Calu3 (cell line): ENCODE measurements around the gene RGS9. TPM values are rescaled to one million over a fixed set of nuclear protein-coding genes. Genes with fewer than 3 reads are reported as not detected.

Experiments
- BruUV-seq: library from RNA; stranded (reverse); fragments of 400-500 nt; replicated peaks from 2 replicates; lab custom pipeline; 2021; lab: Mats Ljungman, UMichigan
- CTCF ChIA-PET: fragments of 300-600 bp; sonication (Branson Sonifier 250); formaldehyde crosslinking; loops from one replicate; lab custom pipeline; 2022; ENCODE audit warnings: antibody characterized with exemption; lab: Charles Lee
- DNase-seq: peaks from one replicate; pipeline ENCODE4 v3.0.0; 2022
- H3K27ac Mint-ChIP-seq: one replicate; pipeline ENCODE4 v1.8.0; 2022; ENCODE audit warnings: mixed read lengths; ENCODE audit not compliant: unreplicated experiment
- H3K27me3 Mint-ChIP-seq: one replicate; pipeline ENCODE4 v1.8.0; 2022; ENCODE audit warnings: mixed read lengths; ENCODE audit not compliant: unreplicated experiment
- H3K36me3 Mint-ChIP-seq: one replicate; pipeline ENCODE4 v1.8.0; 2022; ENCODE audit warnings: mild to moderate bottlenecking, moderate library complexity, mixed read lengths; ENCODE audit not compliant: insufficient read depth, unreplicated experiment
- H3K4me1 Mint-ChIP-seq: one replicate; pipeline ENCODE4 v1.8.0; 2022; ENCODE audit warnings: mild to moderate bottlenecking, low read depth, mixed read lengths; ENCODE audit not compliant: unreplicated experiment
- H3K4me3 Mint-ChIP-seq: one replicate; pipeline ENCODE4 v1.8.0; 2022; ENCODE audit warnings: mild to moderate bottlenecking, low read depth, moderate library complexity, mixed read lengths; ENCODE audit not compliant: unreplicated experiment
- H3K9me3 Mint-ChIP-seq: one replicate; pipeline ENCODE4 v1.8.0; 2022; ENCODE audit warnings: low read depth, mixed read lengths; ENCODE audit not compliant: unreplicated experiment
- intact Hi-C: fragments of 100-400 bp; cut with micrococcal nuclease; formaldehyde crosslinking; loops from one replicate; pipeline ENCODE4 v1.10.0; 2022; ENCODE audit not compliant: unreplicated experiment
- total RNA-seq: library from RNA; stranded (reverse); gene quantifications from 2 replicates; pipeline ENCODE4 v1.2.3, GENCODE V29; 2022
- TF ChIP-seq, protein P1 (sequence below): fragments of 200-600 bp; IDR thresholded peaks from one replicate; pipeline ENCODE4 v1.8.0; 2022; ENCODE audit warnings: antibody characterized with exemption; ENCODE audit not compliant: unreplicated experiment

The RGS9 gene
- total RNA-seq, 1 experiment from 2014 or later = 0.54 TPM

GRCh38 chr17:65156835-65157565 is 19.8 kb downstream of the RGS9 start:
- intact Hi-C loops = no loop called here
- TF ChIP-seq, protein P1, sequence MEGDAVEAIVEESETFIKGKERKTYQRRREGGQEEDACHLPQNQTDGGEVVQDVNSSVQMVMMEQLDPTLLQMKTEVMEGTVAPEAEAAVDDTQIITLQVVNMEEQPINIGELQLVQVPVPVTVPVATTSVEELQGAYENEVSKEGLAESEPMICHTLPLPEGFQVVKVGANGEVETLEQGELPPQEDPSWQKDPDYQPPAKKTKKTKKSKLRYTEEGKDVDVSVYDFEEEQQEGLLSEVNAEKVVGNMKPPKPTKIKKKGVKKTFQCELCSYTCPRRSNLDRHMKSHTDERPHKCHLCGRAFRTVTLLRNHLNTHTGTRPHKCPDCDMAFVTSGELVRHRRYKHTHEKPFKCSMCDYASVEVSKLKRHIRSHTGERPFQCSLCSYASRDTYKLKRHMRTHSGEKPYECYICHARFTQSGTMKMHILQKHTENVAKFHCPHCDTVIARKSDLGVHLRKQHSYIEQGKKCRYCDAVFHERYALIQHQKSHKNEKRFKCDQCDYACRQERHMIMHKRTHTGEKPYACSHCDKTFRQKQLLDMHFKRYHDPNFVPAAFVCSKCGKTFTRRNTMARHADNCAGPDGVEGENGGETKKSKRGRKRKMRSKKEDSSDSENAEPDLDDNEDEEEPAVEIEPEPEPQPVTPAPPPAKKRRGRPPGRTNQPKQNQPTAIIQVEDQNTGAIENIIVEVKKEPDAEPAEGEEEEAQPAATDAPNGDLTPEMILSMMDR = no peak
- Mint-ChIP-seq H3K4me1 (no peaks in the 10 kb centered on the region), H3K27ac (no peak overlapping the region), H3K9me3 (no peaks in the 10 kb centered on the region), H3K4me3 (no peak overlapping the region), H3K36me3 (no peaks in the 10 kb centered on the region), H3K27me3 (peaks cover 48% of the 10 kb centered on the region)
- DNase-seq = no peak
- BruUV-seq = no TSS peak
- CTCF ChIA-PET = no interaction called here

DNA sequence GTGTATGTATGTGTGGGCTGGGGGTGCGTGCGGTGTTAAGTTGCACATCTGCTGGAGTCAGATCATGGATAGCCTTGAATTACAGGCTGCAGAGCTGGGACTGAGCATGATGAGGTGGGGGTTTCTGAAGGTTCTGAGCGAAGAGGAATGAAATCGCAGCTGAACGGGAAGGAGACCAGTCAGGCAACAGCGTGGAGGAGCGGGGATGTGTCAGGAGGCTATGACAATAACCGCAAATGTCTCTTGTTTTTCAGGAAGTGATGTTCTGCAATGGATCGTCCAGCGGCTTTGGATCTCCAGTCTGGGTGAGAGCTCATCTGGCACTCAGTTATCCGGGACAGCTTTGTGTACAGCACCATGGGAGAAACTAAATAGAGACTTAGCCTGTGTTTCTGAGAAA is 20.9 kb downstream of the RGS9 start:
- Mint-ChIP-seq H3K4me3 (no peak overlapping the region), H3K9me3 (no peaks in the 10 kb centered on the region), H3K27me3 (peaks cover 37% of the 10 kb centered on the region), H3K27ac (no peak overlapping the region), H3K4me1 (no peaks in the 10 kb centered on the region), H3K36me3 (no peaks in the 10 kb centered on the region)
- BruUV-seq = no TSS peak
- intact Hi-C loops = no loop called here
- CTCF ChIA-PET = no interaction called here
- TF ChIP-seq, protein P1 = no peak
- DNase-seq = no peak

DNA sequence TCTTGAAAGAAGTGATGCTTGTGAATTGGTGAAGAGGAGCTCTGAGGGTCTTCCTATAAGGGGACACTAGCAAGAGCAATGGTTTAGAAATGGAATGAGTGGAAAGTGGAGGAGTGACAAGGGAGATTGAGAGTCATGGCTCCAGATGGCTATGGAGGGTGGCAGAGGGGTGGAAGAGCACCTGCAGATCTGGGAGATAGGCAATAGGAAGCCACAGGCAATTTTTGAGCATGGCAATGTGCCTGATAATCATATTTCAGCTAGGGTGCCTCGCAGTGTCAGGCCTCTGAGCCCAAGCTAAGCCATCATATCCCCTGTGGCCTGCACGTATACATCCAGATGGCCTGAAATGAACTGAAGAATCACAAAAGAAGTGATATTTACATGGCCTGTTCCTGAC is 21.5 kb downstream of the RGS9 start:
- CTCF ChIA-PET = interaction anchor here (0.6 kb wide), 2 partner anchors 103 to 977 kb away, joined by 4 to 6 read pairs; no protein-coding TSS in a partner anchor
- Mint-ChIP-seq H3K36me3 (no peaks in the 10 kb centered on the region), H3K27ac (no peak overlapping the region), H3K9me3 (no peaks in the 10 kb centered on the region), H3K4me3 (no peak overlapping the region), H3K27me3 (peaks cover 34% of the 10 kb centered on the region), H3K4me1 (peaks cover 4% of the 10 kb centered on the region)
- TF ChIP-seq, protein P1 = no peak
- intact Hi-C loops = no loop called here
- no peak for DNase-seq
- BruUV-seq = no TSS peak

DNA sequence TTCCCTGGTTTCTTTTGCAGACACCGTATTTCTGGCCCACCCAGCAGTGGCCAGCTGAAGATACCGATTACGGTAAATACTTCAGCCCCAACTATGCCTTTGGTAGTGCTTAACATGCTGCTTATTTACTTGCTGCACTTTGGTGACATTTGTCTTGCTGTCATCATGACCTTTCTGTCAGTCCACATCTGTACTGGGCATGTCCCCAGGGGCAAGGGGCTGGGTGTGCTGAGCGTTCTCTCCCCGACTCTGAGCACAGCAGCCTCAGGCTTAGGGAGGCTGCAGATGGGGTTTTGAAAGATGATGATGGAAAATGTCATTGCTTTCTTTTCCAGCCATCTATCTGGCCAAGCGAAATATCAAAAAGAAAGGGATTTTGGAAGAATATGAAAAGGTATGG is 23.3 kb downstream of the RGS9 start:
- CTCF ChIA-PET = no interaction called here

More for the DNA sequence above, 23.3 kb downstream of the RGS9 start:
- no peak for DNase-seq
- BruUV-seq = no TSS peak
- H3K4me3 Mint-ChIP-seq = no peak overlapping the region
- TF ChIP-seq, protein P1 = no peak
- no peaks in the 10 kb centered on the region for H3K36me3 Mint-ChIP-seq
- H3K27me3 Mint-ChIP-seq = peaks cover 34% of the 10 kb centered on the region
- no peak overlapping the region for H3K27ac Mint-ChIP-seq
- H3K4me1 Mint-ChIP-seq = peaks cover 8% of the 10 kb centered on the region
- intact Hi-C loops = no loop called here
- no peaks in the 10 kb centered on the region for H3K9me3 Mint-ChIP-seq
